Osteoblast (primary cell): ENCODE results near the gene MCRIP1. TPM values are rescaled to one million over a fixed set of nuclear protein-coding genes. Genes with fewer than 3 reads are reported as not detected.

Source experiments
- DNase-seq: peaks from one replicate; pipeline ENCODE4 v3.0.0; 2011; ENCODE audit warnings: low spot score, mixed read lengths; ENCODE audit not compliant: insufficient read length; ENCODE audit errors: missing footprints
- H2AFZ ChIP-seq: 2 replicates; pipeline ENCODE4 v1.6.0; 2011; ENCODE audit warnings: mild to moderate bottlenecking, low read length
- H3K27ac ChIP-seq: 2 replicates; pipeline ENCODE4 v1.5.1; 2011; ENCODE audit warnings: mild to moderate bottlenecking, low read depth, low read length, moderate library complexity
- H3K27me3 ChIP-seq: 2 replicates; pipeline ENCODE4 v1.6.0; 2012; ENCODE audit warnings: mild to moderate bottlenecking, control low read depth, inconsistent platforms, low read length, moderate library complexity; ENCODE audit not compliant: insufficient read depth
- H3K36me3 ChIP-seq: 2 replicates; pipeline ENCODE4 v1.5.1; 2011; ENCODE audit warnings: mild to moderate bottlenecking, low read length, control low read depth, moderate library complexity; ENCODE audit not compliant: insufficient read depth
- H3K4me1 ChIP-seq: 2 replicates; pipeline ENCODE4 v1.5.1; 2011; ENCODE audit warnings: mild to moderate bottlenecking, low read length, control low read depth, moderate library complexity; ENCODE audit not compliant: insufficient read depth
- H3K4me2 ChIP-seq: 2 replicates; pipeline ENCODE4 v1.6.0; 2011; ENCODE audit warnings: mild to moderate bottlenecking, low read length; ENCODE audit not compliant: insufficient read depth
- H3K4me3 ChIP-seq: fragments of 200-600 bp; sonication (generic); 3 replicates; pipeline ENCODE4 v1.5.1; 2012; ENCODE audit warnings: mild to moderate bottlenecking, low read length, inconsistent platforms; ENCODE audit not compliant: insufficient read depth
- H3K79me2 ChIP-seq: 2 replicates; pipeline ENCODE4 v1.6.0; 2012; ENCODE audit warnings: mild to moderate bottlenecking, low read length, control low read depth, inconsistent platforms; ENCODE audit not compliant: insufficient read depth
- H3K9me3 ChIP-seq: 2 replicates; pipeline ENCODE4 v1.5.1; 2011; ENCODE audit warnings: low read depth, low read length, control low read depth
- H4K20me1 ChIP-seq: 2 replicates; pipeline ENCODE4 v1.6.0; 2012; ENCODE audit warnings: mild to moderate bottlenecking, low read length, control low read depth; ENCODE audit not compliant: insufficient read depth
- CTCF ChIP-seq: IDR thresholded peaks from 2 replicates; pipeline ENCODE4 v1.5.1; 2011; ENCODE audit warnings: mild to moderate bottlenecking, low read depth, low read length, moderate library complexity; ENCODE audit errors: extremely low read depth
- total RNA-seq: library from RNA; depleted of rRNA; stranded (reverse); fragments of >200 nt; gene quantifications from 2 replicates; pipeline ENCODE4 v1.2.3, GENCODE V29; 2012

Gene MCRIP1
- total RNA-seq, 1 donor, result 163 TPM

GRCh38 chr17:81807210-81807719 lies 25.8 kb downstream of the MCRIP1 start:
- Histone ChIP-seq H3K27ac (no peak overlapping the region), H3K27me3 (peaks cover 58% of the 10 kb centered on the region), H3K9me3 (no peaks in the 10 kb centered on the region), H3K4me1 (no peaks in the 10 kb centered on the region), H3K79me2 (no peaks in the 10 kb centered on the region), H3K4me3 (no peak overlapping the region), H2AFZ (no peak overlapping the region), H4K20me1 (no peaks in the 10 kb centered on the region), H3K4me2 (no peak overlapping the region), H3K36me3 (no peaks in the 10 kb centered on the region)
- TF ChIP-seq CTCF, result no peak
- no peak for DNase-seq

GRCh38 chr17:81806461-81807209 lies 26.5 kb downstream of the MCRIP1 start:
- H4K20me1 ChIP-seq, result no peaks in the 10 kb centered on the region
- no peaks in the 10 kb centered on the region for H3K4me1 ChIP-seq
- H3K4me3 ChIP-seq, result no peak overlapping the region
- H3K27me3 ChIP-seq, result peaks cover 62% of the 10 kb centered on the region
- no peak overlapping the region for H2AFZ ChIP-seq
- DNase-seq, result no peak
- H3K27ac ChIP-seq, result no peak overlapping the region
- H3K36me3 ChIP-seq, result no peaks in the 10 kb centered on the region
- no peaks in the 10 kb centered on the region for H3K79me2 ChIP-seq
- no peaks in the 10 kb centered on the region for H3K9me3 ChIP-seq
- no peak for TF ChIP-seq CTCF
- no peak overlapping the region for H3K4me2 ChIP-seq

GRCh38 chr17:81805707-81806460 lies 27.2 kb downstream of the MCRIP1 start:
- peak; percentile 89 for DNase-seq
- Histone ChIP-seq H3K79me2 (no peaks in the 10 kb centered on the region), H3K36me3 (no peaks in the 10 kb centered on the region), H3K4me2 (no peak overlapping the region), H3K4me1 (no peaks in the 10 kb centered on the region), H3K4me3 (no peak overlapping the region), H3K27me3 (peaks cover 66% of the 10 kb centered on the region), H4K20me1 (no peaks in the 10 kb centered on the region), H3K27ac (no peak overlapping the region), H3K9me3 (no peaks in the 10 kb centered on the region), H2AFZ (no peak overlapping the region)
- TF ChIP-seq CTCF, result no peak
